ENCODE data around the gene SPIB.
"Not testable (repeated sequence)": the region's sequence is repeated elsewhere in the genome, so short reads cannot be mapped to it uniquely, and the experiment has no call there.

SPIB gene

DNA sequence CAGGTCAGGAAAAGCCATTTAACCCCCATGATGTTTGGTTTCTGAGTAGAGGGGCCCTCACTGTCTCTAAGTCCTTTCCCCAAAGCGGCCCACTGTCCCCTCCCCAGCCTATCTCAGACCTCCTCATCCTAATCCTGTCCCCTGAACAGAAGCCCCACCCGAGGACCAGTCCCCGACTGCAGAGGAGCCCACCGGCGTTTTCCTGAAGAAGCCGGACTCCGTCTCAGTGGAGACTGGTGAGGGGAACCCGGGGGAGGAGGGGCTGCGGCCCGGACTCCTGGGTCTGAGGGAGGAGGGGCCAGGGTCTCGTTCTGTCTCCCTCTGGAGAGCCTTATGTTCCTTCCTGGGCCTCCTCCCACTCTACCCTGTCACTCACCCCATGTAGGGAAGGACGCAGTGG is 16.9 kb downstream of the SPIB start:
- peaks cover 36% of the 10 kb centered on the region for H3K36me3 ChIP-seq (ENCODE audit: control insufficient read depth, low read length)
- H3K79me2 ChIP-seq (ENCODE audit: control insufficient read depth, low read length), result peaks cover 12% of the 10 kb centered on the region
- no peak overlapping the region for H3K4me3 ChIP-seq (ENCODE audit: low read length)
- H3K4me1 ChIP-seq (ENCODE audit: control insufficient read depth, low read length), result peaks cover 50% of the 10 kb centered on the region
- no peak for TF ChIP-seq EZH2phosphoT487 (IDR thresholded peaks at IDR 0.05; ENCODE audit: borderline replicate concordance, low read length)
- TF ChIP-seq, protein P1, sequence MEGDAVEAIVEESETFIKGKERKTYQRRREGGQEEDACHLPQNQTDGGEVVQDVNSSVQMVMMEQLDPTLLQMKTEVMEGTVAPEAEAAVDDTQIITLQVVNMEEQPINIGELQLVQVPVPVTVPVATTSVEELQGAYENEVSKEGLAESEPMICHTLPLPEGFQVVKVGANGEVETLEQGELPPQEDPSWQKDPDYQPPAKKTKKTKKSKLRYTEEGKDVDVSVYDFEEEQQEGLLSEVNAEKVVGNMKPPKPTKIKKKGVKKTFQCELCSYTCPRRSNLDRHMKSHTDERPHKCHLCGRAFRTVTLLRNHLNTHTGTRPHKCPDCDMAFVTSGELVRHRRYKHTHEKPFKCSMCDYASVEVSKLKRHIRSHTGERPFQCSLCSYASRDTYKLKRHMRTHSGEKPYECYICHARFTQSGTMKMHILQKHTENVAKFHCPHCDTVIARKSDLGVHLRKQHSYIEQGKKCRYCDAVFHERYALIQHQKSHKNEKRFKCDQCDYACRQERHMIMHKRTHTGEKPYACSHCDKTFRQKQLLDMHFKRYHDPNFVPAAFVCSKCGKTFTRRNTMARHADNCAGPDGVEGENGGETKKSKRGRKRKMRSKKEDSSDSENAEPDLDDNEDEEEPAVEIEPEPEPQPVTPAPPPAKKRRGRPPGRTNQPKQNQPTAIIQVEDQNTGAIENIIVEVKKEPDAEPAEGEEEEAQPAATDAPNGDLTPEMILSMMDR (IDR thresholded peaks at IDR 0.05; ENCODE audit: low read depth, low read length, poor library complexity, severe bottlenecking), result no peak
- H3K27me3 ChIP-seq (ENCODE audit: control insufficient read depth, low read length), result no peaks in the 10 kb centered on the region
- peaks cover 26% of the 10 kb centered on the region for H3F3A ChIP-seq (ENCODE audit: control insufficient read depth, insufficient read depth)
- H4K20me1 ChIP-seq (ENCODE audit: control insufficient read depth, insufficient read depth, low read depth, low read length), result no peaks in the 10 kb centered on the region
- H3K9me3 ChIP-seq (ENCODE audit: control insufficient read depth, insufficient read depth, low read length), result no peaks in the 10 kb centered on the region
- peak overlapping the region; percentile 84; the same call in 1 of the 2 replicates for H3K4me2 ChIP-seq (ENCODE audit: low read length)
- H3K9me2 ChIP-seq (replicated peaks; ENCODE audit: control insufficient read depth, low read length), result no peaks in the 10 kb centered on the region
- no peak overlapping the region; the same call in 1 of the 2 replicates for H3K27ac ChIP-seq (ENCODE audit: low read depth, low read length)

DNA sequence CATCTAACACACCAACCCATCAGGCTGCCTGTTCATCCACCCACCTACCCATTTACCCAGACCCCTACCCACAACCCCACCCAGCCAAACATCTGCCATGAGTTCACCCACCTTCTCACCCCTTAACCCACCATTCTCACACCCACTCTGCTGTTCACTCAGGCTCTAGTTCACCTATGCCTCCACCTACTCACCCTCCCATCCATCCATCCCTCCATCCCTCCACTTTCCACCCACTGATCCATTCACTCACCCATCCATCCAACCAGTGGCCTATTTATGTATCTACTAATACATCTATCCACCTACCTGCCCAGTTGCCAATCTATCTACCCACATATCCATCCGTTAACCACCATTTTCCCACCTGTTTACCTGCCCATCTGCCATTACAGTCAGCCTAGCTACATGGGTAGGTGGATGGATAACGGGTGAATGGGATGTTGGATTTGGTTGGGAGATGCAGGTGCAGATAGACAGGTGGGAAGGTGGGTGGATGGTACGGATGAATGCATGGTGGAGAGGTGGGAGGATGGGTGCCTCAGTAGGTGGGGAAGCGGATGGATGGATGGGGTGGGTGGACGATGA is 19.2 kb downstream of the SPIB start:
- Histone ChIP-seq H3K9me2 (replicated peaks; ENCODE audit: control insufficient read depth, low read length) (no peaks in the 10 kb centered on the region), H3K27me3 (ENCODE audit: control insufficient read depth, low read length) (no peaks in the 10 kb centered on the region), H3K27ac (ENCODE audit: low read depth, low read length) (no peak overlapping the region), H3K4me2 (ENCODE audit: low read length) (no peak overlapping the region), H3K9me3 (ENCODE audit: control insufficient read depth, insufficient read depth, low read length) (no peaks in the 10 kb centered on the region), H3K79me2 (ENCODE audit: control insufficient read depth, low read length) (peaks cover 6% of the 10 kb centered on the region), H3F3A (ENCODE audit: control insufficient read depth, insufficient read depth) (peaks cover 14% of the 10 kb centered on the region), H3K36me3 (ENCODE audit: control insufficient read depth, low read length) (peaks cover 38% of the 10 kb centered on the region), H3K4me3 (ENCODE audit: low read length) (no peak overlapping the region), H3K4me1 (ENCODE audit: control insufficient read depth, low read length) (peaks cover 33% of the 10 kb centered on the region), H4K20me1 (ENCODE audit: control insufficient read depth, insufficient read depth, low read depth, low read length) (no peaks in the 10 kb centered on the region)
- TF ChIP-seq, protein P1 (IDR thresholded peaks at IDR 0.05; ENCODE audit: low read depth, low read length, poor library complexity, severe bottlenecking), result no peak
- TF ChIP-seq EZH2phosphoT487 (IDR thresholded peaks at IDR 0.05; ENCODE audit: borderline replicate concordance, low read length), result no peak

DNA sequence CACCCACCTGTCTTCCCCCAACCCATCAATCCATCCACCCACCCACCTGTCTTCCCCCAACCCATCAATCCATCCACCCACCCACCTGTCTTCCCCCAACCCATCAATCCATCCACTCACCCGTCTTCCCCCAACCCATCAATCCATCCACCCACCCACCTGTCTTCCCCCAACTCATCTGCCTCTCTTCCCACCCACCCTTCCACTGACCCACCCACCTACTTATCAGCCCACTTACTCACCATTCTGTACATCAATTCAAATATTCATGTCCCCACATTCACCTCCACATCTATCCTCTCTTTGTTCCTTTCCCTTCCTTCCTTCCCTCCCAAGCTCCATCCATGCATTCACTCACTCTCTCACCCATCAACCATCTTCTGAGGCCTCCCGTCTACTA is 20.4 kb downstream of the SPIB start:
- not testable (repeated sequence) for H3K79me2 ChIP-seq (ENCODE audit: control insufficient read depth, low read length); H3F3A ChIP-seq (ENCODE audit: control insufficient read depth, insufficient read depth); H3K27me3 ChIP-seq (ENCODE audit: control insufficient read depth, low read length); H3K4me2 ChIP-seq (ENCODE audit: low read length); H3K27ac ChIP-seq (ENCODE audit: low read depth, low read length); H3K4me3 ChIP-seq (ENCODE audit: low read length); H3K9me3 ChIP-seq (ENCODE audit: control insufficient read depth, insufficient read depth, low read length); H3K9me2 ChIP-seq (replicated peaks; ENCODE audit: control insufficient read depth, low read length); H4K20me1 ChIP-seq (ENCODE audit: control insufficient read depth, insufficient read depth, low read depth, low read length)
- Histone ChIP-seq H3K4me1 (ENCODE audit: control insufficient read depth, low read length) (peaks cover 21% of the 10 kb centered on the region), H3K36me3 (ENCODE audit: control insufficient read depth, low read length) (peaks cover 47% of the 10 kb centered on the region)

DNA sequence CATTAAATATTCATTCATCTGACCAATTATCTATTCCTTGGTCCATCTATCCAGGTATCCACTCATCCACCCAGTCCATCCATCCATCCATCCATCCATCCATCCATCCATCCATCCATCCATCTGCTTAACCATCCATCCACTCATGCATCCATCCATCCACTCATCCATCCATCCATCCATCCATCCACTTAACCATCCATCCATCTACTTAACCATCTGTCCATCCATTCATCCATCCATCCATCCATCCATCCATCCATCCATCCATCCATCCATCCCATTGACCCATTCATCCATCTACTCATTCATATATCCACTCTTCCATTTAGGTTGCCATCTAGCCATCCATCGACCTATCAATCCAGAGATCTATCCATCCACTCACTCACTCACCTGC is 25.3 kb downstream of the SPIB start:
- Histone ChIP-seq H3K27me3 (ENCODE audit: control insufficient read depth, low read length) (no peaks in the 10 kb centered on the region), H3F3A (ENCODE audit: control insufficient read depth, insufficient read depth) (no peaks in the 10 kb centered on the region), H4K20me1 (ENCODE audit: control insufficient read depth, insufficient read depth, low read depth, low read length) (no peaks in the 10 kb centered on the region), H3K9me2 (replicated peaks; ENCODE audit: control insufficient read depth, low read length) (no peaks in the 10 kb centered on the region), H3K4me1 (ENCODE audit: control insufficient read depth, low read length) (no peaks in the 10 kb centered on the region), H3K4me3 (ENCODE audit: low read length) (no peak overlapping the region), H3K4me2 (ENCODE audit: low read length) (no peak overlapping the region), H3K27ac (ENCODE audit: low read depth, low read length) (no peak overlapping the region), H3K9me3 (ENCODE audit: control insufficient read depth, insufficient read depth, low read length) (no peaks in the 10 kb centered on the region), H3K79me2 (ENCODE audit: control insufficient read depth, low read length) (no peaks in the 10 kb centered on the region), H3K36me3 (ENCODE audit: control insufficient read depth, low read length) (peaks cover 34% of the 10 kb centered on the region)
- TF ChIP-seq, protein P1 (IDR thresholded peaks at IDR 0.05; ENCODE audit: low read depth, low read length, poor library complexity, severe bottlenecking), result no peak
